ENCODE results near the gene CNTN4. TPM values are rescaled to one million over a fixed set of nuclear protein-coding genes. Genes with fewer than 3 reads are reported as not detected.

The CNTN4 gene
- polyA plus RNA-seq, 4 donors, result 0.27 to 6.5 (median 2.6) TPM; not detected in 1

DNA sequence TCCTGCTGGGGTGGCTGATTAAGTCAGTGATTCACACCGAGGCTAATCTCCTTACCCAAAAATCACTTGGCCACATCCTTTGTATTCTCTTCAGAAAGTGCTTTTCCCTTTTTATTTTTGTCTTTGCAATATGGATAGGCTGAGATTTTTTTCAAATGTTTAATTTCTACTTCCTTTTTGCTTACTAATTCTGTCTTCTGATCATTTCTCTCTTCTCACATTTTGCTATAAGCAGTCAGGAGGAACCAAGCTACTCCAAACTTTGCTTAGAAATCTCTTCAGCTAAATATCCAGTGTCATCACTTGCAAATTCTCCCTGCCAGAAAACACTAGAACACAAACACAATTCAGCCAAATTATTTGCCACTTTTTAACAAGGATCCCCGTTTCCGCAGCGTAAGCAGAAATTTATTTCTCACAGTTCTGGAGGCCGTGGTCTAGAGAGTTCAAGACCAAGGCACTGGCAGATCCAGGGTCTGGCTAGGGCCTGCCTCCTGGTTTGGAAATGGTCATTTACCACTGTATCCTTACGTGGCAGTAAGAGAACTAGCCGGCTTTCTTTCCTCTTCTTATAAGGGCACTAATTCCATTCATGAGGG, 906.6 kb downstream of the CNTN4 start:
- WGBS, 3 donors, result 80 to 82% (median 81%) methylated on average over 7 of the region's 7 CpGs
- Histone ChIP-seq H3K4me3 (ENCODE audit: low read depth in 1 of 3, low read length in 3 of 3) (no peak overlapping the region), H3K27ac (ENCODE audit: low read depth in 1 of 3, low read length in 2 of 3) (no peak overlapping the region), H3K36me3 (ENCODE audit: control insufficient read depth in 3 of 3, insufficient read depth in 2 of 3, low read depth in 1 of 3, low read length in 3 of 3) (no peaks in the 10 kb centered on the region), H3K4me1 (ENCODE audit: control insufficient read depth in 3 of 3, insufficient read depth in 2 of 3, low read depth in 1 of 3, low read length in 2 of 3) (no peaks in the 10 kb centered on the region), H3K9me3 (ENCODE audit: control insufficient read depth in 2 of 2, insufficient read depth in 1 of 2, low read depth in 1 of 2, low read length in 1 of 2) (no peaks in the 10 kb centered on the region), H3K27me3 (ENCODE audit: control insufficient read depth in 3 of 3, insufficient read depth in 3 of 3, low read length in 3 of 3) (no peaks in the 10 kb centered on the region)
- FAIRE-seq (no peak), DNase-seq (no peak)

DNA sequence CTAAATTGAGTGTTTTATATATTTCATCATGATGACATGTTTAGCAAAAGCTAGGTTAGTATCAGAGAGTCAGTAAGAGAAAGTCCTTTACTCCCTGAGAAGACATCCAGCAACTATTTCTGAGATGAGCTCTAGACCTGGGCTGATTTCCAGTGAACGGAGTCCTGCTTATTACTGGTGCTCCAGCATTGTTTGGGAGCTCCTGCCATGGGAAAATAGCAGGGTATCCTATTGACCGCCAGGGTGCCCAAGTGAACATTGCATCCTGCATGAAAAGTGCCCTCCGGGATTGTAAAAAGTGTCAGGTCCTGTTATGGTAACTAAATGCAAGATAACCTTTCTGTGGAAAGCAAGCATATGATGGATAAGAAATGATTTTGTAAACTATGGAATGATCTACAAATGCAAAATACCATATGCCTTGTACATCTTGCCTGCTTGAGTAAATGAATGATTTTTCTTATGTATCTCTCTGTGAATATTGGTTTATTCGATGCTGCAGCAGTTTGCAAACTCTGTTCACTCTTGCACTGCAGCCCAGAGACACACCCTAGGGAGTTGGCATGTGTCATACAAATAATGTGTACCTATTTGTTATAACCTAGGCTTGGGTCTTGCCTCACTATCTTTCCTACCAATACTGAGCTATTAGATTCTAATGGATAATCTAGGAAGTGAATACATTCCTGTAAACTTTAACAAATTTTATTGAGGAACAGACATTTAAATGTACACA, 914.8 kb downstream of the CNTN4 start:
- H3K27ac ChIP-seq (ENCODE audit: low read depth in 1 of 3, low read length in 2 of 3), result no peak overlapping the region
- no peak overlapping the region for H3K4me3 ChIP-seq (ENCODE audit: low read depth in 1 of 3, low read length in 3 of 3)
- WGBS, 3 donors, result 69 to 80% (median 75%) methylated on average over 4 of the region's 4 CpGs
- DNase-seq, result no peak
- FAIRE-seq, result no peak
- H3K4me1 ChIP-seq (ENCODE audit: control insufficient read depth in 3 of 3, insufficient read depth in 2 of 3, low read depth in 1 of 3, low read length in 2 of 3), result no peaks in the 10 kb centered on the region
- no peaks in the 10 kb centered on the region for H3K9me3 ChIP-seq (ENCODE audit: control insufficient read depth in 2 of 2, insufficient read depth in 1 of 2, low read depth in 1 of 2, low read length in 1 of 2)
- H3K36me3 ChIP-seq (ENCODE audit: control insufficient read depth in 3 of 3, insufficient read depth in 2 of 3, low read depth in 1 of 3, low read length in 3 of 3), result no peaks in the 10 kb centered on the region
- H3K27me3 ChIP-seq (ENCODE audit: control insufficient read depth in 3 of 3, insufficient read depth in 3 of 3, low read length in 3 of 3), result no peaks in the 10 kb centered on the region

DNA sequence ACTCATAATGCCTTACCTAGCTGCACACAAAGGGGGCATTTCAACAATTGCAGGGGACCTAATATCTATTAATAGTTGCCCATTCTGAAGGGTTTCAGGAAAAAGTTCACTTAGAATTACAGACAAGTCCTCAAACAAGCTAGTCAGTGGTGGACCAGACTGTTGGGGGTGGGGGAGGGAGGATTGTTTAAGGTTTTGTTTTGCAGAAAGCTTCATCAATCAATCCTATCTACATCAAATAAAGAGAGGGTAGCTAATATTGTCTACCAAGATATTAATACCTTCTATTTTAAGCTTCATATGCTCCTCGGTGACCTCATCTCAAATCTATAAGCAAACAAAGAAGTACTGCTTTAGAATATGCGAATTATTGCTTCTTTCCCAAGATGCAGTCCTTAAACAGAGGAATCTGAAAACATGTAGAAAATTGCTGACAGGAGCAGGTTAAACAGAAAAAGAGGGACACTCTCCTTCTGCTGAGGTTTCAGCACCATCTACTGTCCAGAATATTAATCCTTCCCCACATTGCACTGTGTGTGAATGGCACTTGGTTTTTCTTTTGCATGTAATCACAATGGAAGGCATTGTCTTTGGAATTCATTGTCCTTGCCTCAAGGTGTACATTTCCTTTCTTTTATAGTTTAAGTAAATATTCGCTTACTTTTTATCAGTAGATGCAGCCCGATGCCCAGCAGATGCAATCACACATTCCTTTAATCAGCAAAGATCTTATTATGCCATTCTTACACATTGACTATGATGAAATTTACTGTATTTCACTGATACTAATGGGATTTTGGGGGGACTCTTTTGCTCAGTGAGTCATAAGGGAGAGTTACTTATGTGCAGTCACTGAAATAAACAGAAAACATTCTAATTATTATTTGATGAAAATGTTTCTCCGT, 916.8 kb downstream of the CNTN4 start:
- peak; percentile 1 to 56 for DNase-seq

DNA sequence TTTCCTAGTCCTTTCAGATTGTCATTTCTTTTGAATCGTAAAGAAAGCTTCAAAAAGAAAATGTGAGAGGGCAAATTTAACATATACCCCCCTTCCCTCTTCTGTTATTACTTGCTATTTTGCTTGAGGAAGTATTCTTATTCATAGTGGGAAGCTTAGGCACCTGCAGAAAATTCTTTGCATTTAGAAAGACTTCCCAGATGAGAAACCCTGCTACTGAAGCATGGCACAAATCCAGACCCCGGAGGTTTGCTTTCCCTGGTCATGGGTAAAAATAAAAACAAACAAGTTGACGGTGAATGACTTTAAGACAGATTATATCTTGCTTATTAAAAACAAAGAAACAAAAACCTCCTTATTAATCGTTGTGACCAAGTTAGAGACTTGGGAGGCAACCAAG, 917.6 kb downstream of the CNTN4 start:
- Histone ChIP-seq H3K9me3 (ENCODE audit: control insufficient read depth in 2 of 2, insufficient read depth in 1 of 2, low read depth in 1 of 2, low read length in 1 of 2) (no peaks in the 10 kb centered on the region), H3K36me3 (ENCODE audit: control insufficient read depth in 3 of 3, insufficient read depth in 2 of 3, low read depth in 1 of 3, low read length in 3 of 3) (no peaks in the 10 kb centered on the region), H3K4me3 (ENCODE audit: low read depth in 1 of 3, low read length in 3 of 3) (no peak overlapping the region), H3K27ac (ENCODE audit: low read depth in 1 of 3, low read length in 2 of 3) (no peak overlapping the region), H3K27me3 (ENCODE audit: control insufficient read depth in 3 of 3, insufficient read depth in 3 of 3, low read length in 3 of 3) (no peaks in the 10 kb centered on the region), H3K4me1 (ENCODE audit: control insufficient read depth in 3 of 3, insufficient read depth in 2 of 3, low read depth in 1 of 3, low read length in 2 of 3) (no peaks in the 10 kb centered on the region)
- WGBS, 3 donors, result 69 to 75% (median 72%) methylated on average over 4 of the region's 4 CpGs
- FAIRE-seq, result no peak
- no peak for DNase-seq

More for the DNA sequence above, 916.8 kb downstream of the CNTN4 start:
- no peaks in the 10 kb centered on the region for H3K4me1 ChIP-seq (ENCODE audit: control insufficient read depth in 3 of 3, insufficient read depth in 2 of 3, low read depth in 1 of 3, low read length in 2 of 3)
- no peak overlapping the region for H3K27ac ChIP-seq (ENCODE audit: low read depth in 1 of 3, low read length in 2 of 3)
- H3K4me3 ChIP-seq (ENCODE audit: low read depth in 1 of 3, low read length in 3 of 3), result no peak overlapping the region
- H3K27me3 ChIP-seq (ENCODE audit: control insufficient read depth in 3 of 3, insufficient read depth in 3 of 3, low read length in 3 of 3), result no peaks in the 10 kb centered on the region
- 14 to 33% (median 23%) methylated on average over 5 of the region's 5 CpGs for WGBS, 3 donors
- H3K36me3 ChIP-seq (ENCODE audit: control insufficient read depth in 3 of 3, insufficient read depth in 2 of 3, low read depth in 1 of 3, low read length in 3 of 3), result no peaks in the 10 kb centered on the region
- no peak for FAIRE-seq
- H3K9me3 ChIP-seq (ENCODE audit: control insufficient read depth in 2 of 2, insufficient read depth in 1 of 2, low read depth in 1 of 2, low read length in 1 of 2), result no peaks in the 10 kb centered on the region

DNA sequence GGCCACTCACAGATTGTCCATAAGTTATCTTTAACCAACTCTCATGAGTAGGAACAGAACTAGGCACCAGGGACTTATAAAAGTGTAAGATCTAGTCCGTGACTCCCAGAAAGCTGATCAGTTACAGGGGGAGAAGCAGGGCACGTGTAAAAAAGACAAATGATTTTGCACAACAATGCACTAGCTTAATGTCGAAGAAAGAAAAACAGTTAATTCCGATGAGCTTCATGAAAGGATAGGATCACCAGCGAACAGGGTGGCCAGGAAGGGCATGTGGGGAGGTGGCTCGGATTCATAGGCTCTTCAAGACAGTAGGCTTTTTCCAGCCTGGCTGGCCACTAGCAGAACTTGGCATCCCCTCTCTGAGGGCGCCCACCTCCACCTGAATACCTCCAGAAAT, 921.5 kb downstream of the CNTN4 start:
- H3K4me3 ChIP-seq (ENCODE audit: low read depth in 1 of 3, low read length in 3 of 3), result no peak overlapping the region
- no peaks in the 10 kb centered on the region for H3K4me1 ChIP-seq (ENCODE audit: control insufficient read depth in 3 of 3, insufficient read depth in 2 of 3, low read depth in 1 of 3, low read length in 2 of 3)
- H3K9me3 ChIP-seq (ENCODE audit: control insufficient read depth in 2 of 2, insufficient read depth in 1 of 2, low read depth in 1 of 2, low read length in 1 of 2), result no peaks in the 10 kb centered on the region
- WGBS, 3 donors, result 80 to 88% (median 83%) methylated on average over 7 of the region's 7 CpGs
- DNase-seq (no peak), FAIRE-seq (no peak)
- no peak overlapping the region for H3K27ac ChIP-seq (ENCODE audit: low read depth in 1 of 3, low read length in 2 of 3)
- H3K27me3 ChIP-seq (ENCODE audit: control insufficient read depth in 3 of 3, insufficient read depth in 3 of 3, low read length in 3 of 3), result no peaks in the 10 kb centered on the region
- no peaks in the 10 kb centered on the region for H3K36me3 ChIP-seq (ENCODE audit: control insufficient read depth in 3 of 3, insufficient read depth in 2 of 3, low read depth in 1 of 3, low read length in 3 of 3)

DNA sequence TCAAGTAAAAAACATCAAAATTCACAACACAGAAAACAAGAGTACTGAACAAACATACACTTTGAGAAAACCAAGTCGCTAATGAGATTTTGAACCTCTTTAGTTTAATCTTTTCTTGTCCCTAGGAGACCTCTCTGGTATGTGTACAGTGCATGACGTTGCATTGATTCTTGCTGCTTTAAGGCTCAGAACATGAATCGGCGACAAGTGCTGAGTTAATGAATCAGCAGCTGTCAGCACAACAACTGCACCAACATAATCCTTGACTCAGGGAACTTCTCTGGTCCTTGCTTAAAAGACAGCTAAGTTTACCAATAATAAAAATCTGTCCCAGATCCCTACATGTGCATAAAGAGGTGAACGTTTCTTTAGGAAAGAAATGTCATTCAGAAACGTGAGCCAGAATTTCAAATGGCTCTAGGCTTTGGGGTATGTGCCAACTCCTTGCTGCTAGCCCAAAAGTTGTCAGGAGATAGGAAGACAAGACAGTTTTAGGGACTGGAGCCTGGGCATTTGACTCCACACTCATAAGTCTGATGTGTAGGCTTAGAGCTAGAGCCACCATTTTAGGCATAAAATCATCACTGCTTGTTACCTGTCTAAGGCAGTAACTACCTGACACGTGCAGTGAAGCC, 924.6 kb downstream of the CNTN4 start:
- Histone ChIP-seq H3K4me1 (ENCODE audit: control insufficient read depth in 3 of 3, insufficient read depth in 2 of 3, low read depth in 1 of 3, low read length in 2 of 3) (no peaks in the 10 kb centered on the region), H3K9me3 (ENCODE audit: control insufficient read depth in 2 of 2, insufficient read depth in 1 of 2, low read depth in 1 of 2, low read length in 1 of 2) (no peaks in the 10 kb centered on the region), H3K36me3 (ENCODE audit: control insufficient read depth in 3 of 3, insufficient read depth in 2 of 3, low read depth in 1 of 3, low read length in 3 of 3) (no peaks in the 10 kb centered on the region), H3K27ac (ENCODE audit: low read depth in 1 of 3, low read length in 2 of 3) (no peak overlapping the region), H3K27me3 (ENCODE audit: control insufficient read depth in 3 of 3, insufficient read depth in 3 of 3, low read length in 3 of 3) (no peaks in the 10 kb centered on the region), H3K4me3 (ENCODE audit: low read depth in 1 of 3, low read length in 3 of 3) (no peak overlapping the region)
- FAIRE-seq (no peak), DNase-seq (no peak)
- 42 to 59% (median 48%) methylated on average over 7 of the region's 7 CpGs for WGBS, 3 donors

DNA sequence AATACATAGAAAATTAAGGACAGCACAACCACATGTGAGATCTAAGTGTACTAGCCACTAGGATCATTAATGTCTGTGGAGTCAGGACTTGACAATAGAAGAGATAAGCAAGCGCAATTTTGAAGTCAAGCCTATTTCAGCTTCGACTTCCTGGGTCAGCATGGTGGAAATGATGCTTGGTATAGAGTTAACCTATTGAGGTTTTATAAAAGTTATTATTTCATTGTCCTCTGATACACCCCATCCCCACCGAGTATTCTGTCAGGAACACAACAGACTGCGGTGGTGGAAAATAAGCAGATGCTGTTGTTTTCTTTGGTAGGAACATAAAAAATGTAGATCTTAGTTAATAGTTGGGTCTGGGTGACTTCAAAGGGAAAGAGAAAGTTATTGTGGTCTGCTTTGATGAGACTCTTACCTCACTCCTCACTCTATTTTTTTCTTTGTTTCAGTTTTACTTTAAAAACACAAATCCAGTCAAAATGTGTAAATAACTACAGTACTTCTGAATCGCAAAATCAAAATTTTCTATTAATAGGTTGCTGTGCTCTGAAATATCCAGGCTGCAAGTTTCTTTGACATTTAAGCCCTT, 929.4 kb downstream of the CNTN4 start:
- DNase-seq (no peak), FAIRE-seq (no peak)
- Histone ChIP-seq H3K4me3 (ENCODE audit: low read depth in 1 of 3, low read length in 3 of 3) (no peak overlapping the region), H3K4me1 (ENCODE audit: control insufficient read depth in 3 of 3, insufficient read depth in 2 of 3, low read depth in 1 of 3, low read length in 2 of 3) (no peaks in the 10 kb centered on the region), H3K9me3 (ENCODE audit: control insufficient read depth in 2 of 2, insufficient read depth in 1 of 2, low read depth in 1 of 2, low read length in 1 of 2) (no peaks in the 10 kb centered on the region), H3K36me3 (ENCODE audit: control insufficient read depth in 3 of 3, insufficient read depth in 2 of 3, low read depth in 1 of 3, low read length in 3 of 3) (no peaks in the 10 kb centered on the region), H3K27ac (ENCODE audit: low read depth in 1 of 3, low read length in 2 of 3) (no peak overlapping the region), H3K27me3 (ENCODE audit: control insufficient read depth in 3 of 3, insufficient read depth in 3 of 3, low read length in 3 of 3) (no peaks in the 10 kb centered on the region)
- 56 to 73% (median 62%) methylated on average over 5 of the region's 5 CpGs for WGBS, 3 donors

DNA sequence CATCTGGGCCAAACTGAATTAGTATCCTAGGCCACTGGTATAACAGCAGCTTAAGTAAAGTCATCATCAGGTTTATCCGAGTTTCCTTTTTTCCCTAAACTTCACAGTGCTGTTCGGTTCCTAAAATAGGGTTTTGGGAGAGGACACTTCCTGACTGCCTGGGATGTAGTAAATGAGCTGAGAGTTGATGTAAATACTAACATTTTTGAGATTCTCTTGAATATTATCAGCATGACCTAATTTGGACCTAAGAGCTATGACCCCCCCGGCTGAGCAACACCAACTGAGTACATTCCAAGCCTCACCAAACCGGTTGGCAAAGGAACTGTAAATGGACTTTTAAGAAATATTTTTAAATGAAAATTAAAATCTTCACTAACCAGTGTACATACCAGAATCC, 932.7 kb downstream of the CNTN4 start:
- Histone ChIP-seq H3K27ac (ENCODE audit: low read depth in 1 of 3, low read length in 2 of 3) (no peak overlapping the region), H3K4me3 (ENCODE audit: low read depth in 1 of 3, low read length in 3 of 3) (no peak overlapping the region), H3K27me3 (ENCODE audit: control insufficient read depth in 3 of 3, insufficient read depth in 3 of 3, low read length in 3 of 3) (no peaks in the 10 kb centered on the region), H3K4me1 (ENCODE audit: control insufficient read depth in 3 of 3, insufficient read depth in 2 of 3, low read depth in 1 of 3, low read length in 2 of 3) (no peaks in the 10 kb centered on the region), H3K9me3 (ENCODE audit: control insufficient read depth in 2 of 2, insufficient read depth in 1 of 2, low read depth in 1 of 2, low read length in 1 of 2) (no peaks in the 10 kb centered on the region), H3K36me3 (ENCODE audit: control insufficient read depth in 3 of 3, insufficient read depth in 2 of 3, low read depth in 1 of 3, low read length in 3 of 3) (no peaks in the 10 kb centered on the region)
- FAIRE-seq (no peak), DNase-seq (no peak)
- WGBS, 3 donors, result 65 to 84% (median 83%) methylated on average over 4 of the region's 4 CpGs
